CD4-positive, alpha-beta T cell treated with Interleukin-12 subunit alpha and Interleukin-12 subunit beta, for 1 hour (primary cell): ENCODE measurements around the gene PCSK1N.

ENCODE experiments used
- DNase-seq: peaks from one replicate; pipeline ENCODE4 v3.0.0-alpha.2; 2020

Gene PCSK1N

DNA sequence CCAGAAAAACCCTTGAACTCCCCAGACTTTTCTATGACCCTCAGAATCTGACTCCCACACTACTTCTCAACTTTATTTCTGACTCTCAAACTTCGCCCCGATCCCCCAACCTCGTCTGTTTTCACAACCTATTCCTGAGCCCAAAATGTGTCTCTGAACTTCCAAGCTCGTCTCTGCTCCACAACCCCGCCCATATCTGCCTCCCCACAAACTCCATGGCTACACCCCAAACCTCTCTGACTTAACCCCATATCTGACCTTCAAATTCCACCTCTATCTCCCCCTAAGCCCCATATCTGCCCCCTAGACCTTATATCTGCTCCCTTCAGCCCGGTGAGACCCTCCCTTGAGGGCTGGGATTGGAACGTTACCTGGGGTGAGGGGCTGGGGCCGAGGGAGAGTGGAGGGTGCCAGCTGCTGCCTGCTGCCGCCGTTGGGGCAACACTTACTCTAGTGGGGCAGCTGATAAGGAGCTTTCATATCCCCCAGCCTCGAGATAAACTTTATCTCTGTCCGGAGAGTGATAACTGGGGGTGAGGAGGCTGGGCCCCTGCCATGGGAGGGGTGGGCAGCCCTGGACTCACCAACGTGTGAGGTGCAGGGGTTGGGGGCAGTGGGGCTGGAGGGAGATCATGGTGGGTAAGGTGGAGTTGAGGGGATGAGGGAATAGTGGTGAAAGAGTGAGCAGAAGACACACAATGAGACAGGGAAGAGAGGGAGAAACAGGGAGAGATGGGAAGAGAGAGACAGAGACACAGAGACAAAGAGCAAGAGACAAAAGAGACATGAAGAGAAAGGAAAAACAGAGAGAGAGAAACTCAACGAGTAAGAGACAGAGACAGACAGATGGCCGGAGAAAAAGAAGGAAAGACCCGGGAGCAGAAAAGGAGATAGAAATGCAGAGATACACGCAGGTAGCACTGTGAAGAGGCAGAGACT is 47.6 kb downstream of the PCSK1N start:
- DNase-seq = no peak

DNA sequence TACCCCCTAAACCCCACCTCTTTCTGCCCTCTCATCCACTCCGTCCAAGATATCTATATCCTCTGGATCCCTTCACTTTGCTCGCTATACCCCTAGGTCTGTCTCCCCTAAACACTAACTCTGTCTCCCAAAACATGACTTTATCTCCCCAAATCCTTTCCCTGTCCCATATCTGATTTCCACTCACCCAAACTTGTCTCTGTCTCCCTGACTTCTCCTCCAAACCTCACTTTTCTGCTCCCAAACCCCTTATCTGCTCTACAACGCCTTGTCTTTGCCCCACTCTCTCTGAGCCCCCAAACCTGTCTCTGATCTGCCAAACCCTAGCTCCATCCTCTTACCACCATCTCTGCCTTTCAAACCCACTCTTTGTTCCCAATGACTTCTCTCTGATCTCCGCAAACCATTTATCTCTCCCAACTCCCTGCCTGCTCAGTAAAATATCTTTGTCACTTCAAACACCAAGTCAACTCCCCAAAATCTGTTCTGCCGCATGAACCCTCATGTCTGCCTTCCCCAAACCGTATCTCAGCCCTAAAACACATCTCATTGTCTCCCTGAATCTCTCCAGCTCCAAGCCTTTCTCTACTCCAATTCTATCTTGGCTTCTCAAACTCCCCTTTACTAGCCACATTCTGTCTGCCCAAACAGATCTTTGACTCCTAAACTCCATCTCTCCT is 48.4 kb downstream of the PCSK1N start:
- DNase-seq = no peak

DNA sequence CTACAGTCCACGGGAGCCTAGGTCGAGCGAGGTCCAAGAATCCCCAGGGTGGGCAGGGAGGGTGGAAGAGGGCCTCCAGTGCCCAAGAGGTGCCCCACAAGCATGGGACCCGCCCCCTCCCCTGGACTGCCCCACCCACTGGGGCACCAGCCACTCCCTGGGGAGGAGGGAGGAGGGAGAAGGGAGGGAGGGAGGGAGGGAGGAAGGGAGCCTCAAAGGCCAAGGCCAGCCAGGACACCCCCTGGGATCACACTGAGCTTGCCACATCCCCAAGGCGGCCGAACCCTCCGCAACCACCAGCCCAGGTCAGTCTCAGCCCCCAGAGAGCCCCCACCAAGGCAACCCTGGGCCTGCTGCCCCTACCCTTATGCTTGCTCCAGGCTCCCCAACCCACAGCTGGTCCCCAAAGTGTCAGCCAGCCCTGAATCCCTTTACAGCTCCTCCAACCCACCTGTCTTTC is 49.0 kb downstream of the PCSK1N start, which contains the start of gene GATA1:
GATA1 (plus strand) TSS at position 250 of the 460 bp plus-strand sequence. CDS start 4,520 bp downstream, outside the sequence.
- no peak for DNase-seq

DNA sequence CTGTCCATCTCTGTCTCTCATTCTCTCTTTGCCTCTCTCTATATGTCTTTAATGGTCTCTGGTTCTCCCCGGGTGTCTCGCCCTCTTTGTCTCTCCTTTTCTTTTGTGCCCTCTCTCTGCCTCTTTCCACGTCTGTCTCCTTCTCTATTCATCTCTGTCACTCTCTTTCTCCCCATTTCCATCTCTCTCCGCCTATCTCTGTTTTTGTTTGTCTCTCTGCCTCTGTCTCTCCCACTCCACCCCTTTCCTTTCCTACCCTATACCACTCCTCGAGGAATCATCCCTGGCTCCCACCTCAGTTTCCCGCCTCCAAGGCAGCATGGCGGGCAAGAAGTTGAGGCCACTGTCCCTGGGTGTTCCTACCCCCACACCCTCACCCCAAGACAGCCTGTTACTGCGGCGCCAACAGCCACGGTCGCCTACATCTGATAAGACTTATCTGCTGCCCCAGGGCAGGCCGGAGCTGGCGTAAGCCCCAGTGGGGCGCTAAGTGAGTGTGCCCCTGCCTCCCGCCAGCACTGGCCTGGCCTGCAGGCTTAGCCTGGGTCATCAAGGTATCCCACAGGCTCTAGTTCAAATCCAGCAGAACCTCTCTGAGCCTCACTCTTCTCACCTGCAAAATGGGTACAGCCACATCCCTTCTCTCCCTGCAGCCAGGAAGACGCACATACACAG is 49.7 kb downstream of the PCSK1N start:
- DNase-seq = no peak

DNA sequence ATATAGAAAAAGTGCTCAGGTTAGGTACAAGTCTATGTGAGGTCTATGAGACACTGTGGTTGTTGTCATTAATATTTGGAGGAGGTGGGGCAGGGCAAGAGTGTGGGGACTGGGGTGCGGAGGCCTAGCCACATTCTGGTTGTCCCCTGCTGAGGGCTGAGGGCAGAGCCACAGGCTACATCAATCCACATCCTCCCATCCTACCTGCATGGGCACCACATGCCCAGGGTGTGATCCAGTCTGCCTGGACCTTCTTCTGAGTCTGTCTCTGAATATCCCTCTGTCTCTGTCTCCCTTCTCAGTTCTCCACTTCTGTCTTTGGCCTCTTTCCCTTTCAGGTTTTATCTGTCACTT is 50.2 kb downstream of the PCSK1N start:
- DNase-seq = no peak

DNA sequence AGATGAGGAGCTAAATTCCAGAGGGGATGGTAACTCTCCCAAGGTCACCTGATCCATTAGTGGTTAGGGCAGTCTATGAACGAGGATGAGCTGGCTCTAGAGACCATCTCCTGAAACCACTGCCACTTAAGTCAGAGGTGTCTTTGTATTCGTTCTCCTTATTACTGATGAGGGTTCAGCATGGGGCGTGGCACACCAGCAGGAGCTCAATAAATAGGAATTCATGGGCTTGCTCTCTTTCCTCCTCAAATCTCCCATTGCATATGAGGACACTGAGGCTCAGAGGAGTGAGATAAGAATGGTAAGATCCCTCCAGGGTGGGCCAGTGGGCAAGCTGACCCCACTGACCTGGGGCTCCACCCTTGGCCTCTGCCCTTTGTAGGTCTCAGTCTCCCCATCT is 50.7 kb downstream of the PCSK1N start:
- no peak for DNase-seq

DNA sequence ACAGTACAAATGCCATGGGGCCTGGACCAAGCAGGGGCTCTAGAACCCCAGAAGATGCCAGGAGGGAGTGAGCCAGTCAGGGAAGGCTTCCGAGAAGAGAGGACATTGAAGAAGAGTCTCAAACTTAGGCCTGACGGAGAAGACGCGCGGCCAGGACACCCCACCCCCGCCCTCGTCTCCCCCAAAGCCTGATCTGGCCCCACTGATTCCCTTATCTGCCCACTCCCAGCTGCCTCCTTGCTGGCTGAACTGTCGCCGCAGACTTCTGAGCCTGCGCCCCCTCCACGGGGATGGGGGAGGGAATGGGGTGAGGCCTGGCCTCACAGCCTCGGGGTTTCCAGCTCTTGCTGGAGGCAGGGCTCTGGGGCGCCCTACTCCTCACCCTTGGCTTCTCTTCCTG is 52.6 kb downstream of the PCSK1N start:
- no peak for DNase-seq

DNA sequence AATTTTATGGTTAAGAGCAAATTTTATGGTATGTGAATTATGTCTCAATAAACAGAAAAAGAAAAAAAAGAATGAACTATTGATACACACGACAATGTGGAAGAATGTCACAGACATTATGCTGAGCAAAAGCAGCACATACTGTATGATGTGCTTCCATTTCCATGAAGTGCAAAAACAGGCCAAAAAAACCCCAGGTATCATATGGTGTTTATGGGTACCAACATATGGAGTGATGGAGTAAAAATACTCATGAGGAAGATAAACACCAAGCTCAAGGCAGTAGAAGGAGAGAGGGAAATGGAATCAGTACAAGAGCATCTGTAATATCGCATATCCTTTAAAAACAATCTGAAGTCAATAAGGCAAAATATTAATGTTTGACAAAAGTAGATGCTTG is 53.2 kb downstream of the PCSK1N start:
- DNase-seq = no peak

DNA sequence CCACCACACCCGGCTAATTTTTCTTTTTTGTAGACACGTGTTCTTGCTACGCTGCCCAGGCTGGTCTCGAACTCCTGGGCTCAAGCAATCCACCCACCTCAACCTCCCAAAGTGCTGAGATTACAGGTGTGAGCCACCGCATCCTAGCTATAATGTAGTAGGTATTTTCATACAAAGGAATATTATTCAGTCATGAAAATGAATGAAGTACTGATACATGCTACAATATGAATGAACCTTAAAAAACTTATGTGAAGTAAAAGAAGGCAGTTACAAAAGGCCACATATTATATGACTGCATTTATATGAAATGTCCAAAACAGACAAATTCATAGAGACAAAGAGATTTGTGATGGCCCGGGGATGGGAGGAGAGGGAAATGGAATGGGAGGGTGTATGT is 53.7 kb downstream of the PCSK1N start:
- DNase-seq = no peak
